Central memory CD8-positive, alpha-beta T cell (primary cell): ENCODE data around the gene SORCS2.

ENCODE experiments used
- ATAC-seq: fragments of 150-1000 bp; cut with Tn5 transposase; replicated peaks from 2 replicates; pipeline ENCODE4 v1.10.0; 2022; ENCODE audit warnings: mild to moderate bottlenecking, moderate FRiP score, moderate number of reproducible peaks; ENCODE audit not compliant: poor library complexity, severe bottlenecking; ENCODE audit errors: extremely low read depth
- DNase-seq, 2 donors: peaks; one replicate each; pipeline ENCODE4 v3.0.0; 2021; ENCODE audit warnings: low spot score in 2 of 2
- H3K27ac Mint-ChIP-seq: one replicate; pipeline ENCODE4 v1.8.0; 2022; ENCODE audit warnings: low read depth, mild to moderate bottlenecking, moderate library complexity, mixed read lengths
- H3K27me3 Mint-ChIP-seq: one replicate; pipeline ENCODE4 v1.8.0; 2022; ENCODE audit warnings: mixed read lengths
- H3K36me3 Mint-ChIP-seq: one replicate; pipeline ENCODE4 v1.8.0; 2022; ENCODE audit warnings: mild to moderate bottlenecking, moderate library complexity, mixed read lengths; ENCODE audit not compliant: insufficient read depth
- H3K4me1 Mint-ChIP-seq: one replicate; pipeline ENCODE4 v1.8.0; 2022; ENCODE audit warnings: mixed read lengths
- H3K4me3 Mint-ChIP-seq: one replicate; pipeline ENCODE4 v1.8.0; 2022; ENCODE audit warnings: mild to moderate bottlenecking, moderate library complexity, mixed read lengths
- H3K9me3 Mint-ChIP-seq: one replicate; pipeline ENCODE4 v1.8.0; 2022; ENCODE audit warnings: mixed read lengths

SORCS2 gene

DNA sequence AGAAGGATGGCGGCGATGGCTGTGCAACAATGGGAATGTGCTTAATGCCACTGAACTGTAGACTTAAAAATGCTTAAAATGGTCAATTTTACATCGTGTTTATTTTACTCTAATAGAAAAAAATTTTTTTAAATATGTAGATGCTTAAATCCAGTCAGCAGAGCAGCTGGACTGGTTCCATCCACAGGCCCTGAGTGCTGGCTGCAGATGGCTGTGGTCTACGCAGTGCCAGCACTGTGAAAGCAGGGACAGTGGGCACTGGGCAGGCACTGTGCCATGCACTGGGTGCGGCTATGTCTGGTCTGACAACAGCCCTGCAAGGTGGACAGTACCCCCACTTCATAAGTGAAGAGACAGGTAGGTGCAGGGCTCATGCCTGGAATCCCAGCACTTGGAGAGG, 572.1 kb downstream of the SORCS2 start:
- Mint-ChIP-seq H3K36me3 (peaks cover 8% of the 10 kb centered on the region), H3K9me3 (no peaks in the 10 kb centered on the region), H3K27ac (no peak overlapping the region), H3K4me3 (no peak overlapping the region), H3K4me1 (peaks cover 8% of the 10 kb centered on the region), H3K27me3 (no peaks in the 10 kb centered on the region)
- no peak for ATAC-seq
- DNase-seq: no peak

- Mint-ChIP-seq H3K36me3 (peaks cover 8% of the 10 kb centered on the region), H3K27ac (no peak overlapping the region), H3K9me3 (no peaks in the 10 kb centered on the region), H3K4me3 (no peak overlapping the region), H3K27me3 (no peaks in the 10 kb centered on the region), H3K4me1 (peaks cover 9% of the 10 kb centered on the region)
- ATAC-seq: no peak
- DNase-seq: no peak
Observed at GRCh38 chr4:7765666-7766065, 573.3 kb downstream of the SORCS2 start.

GRCh38 chr4:7766086-7766485, 573.7 kb downstream of the SORCS2 start:
- H3K4me3 Mint-ChIP-seq: no peak overlapping the region
- no peaks in the 10 kb centered on the region for H3K27me3 Mint-ChIP-seq
- peaks cover 13% of the 10 kb centered on the region for H3K4me1 Mint-ChIP-seq
- DNase-seq (no peak), ATAC-seq (no peak)
- H3K36me3 Mint-ChIP-seq: peaks cover 8% of the 10 kb centered on the region
- no peaks in the 10 kb centered on the region for H3K9me3 Mint-ChIP-seq
- no peak overlapping the region for H3K27ac Mint-ChIP-seq

DNA sequence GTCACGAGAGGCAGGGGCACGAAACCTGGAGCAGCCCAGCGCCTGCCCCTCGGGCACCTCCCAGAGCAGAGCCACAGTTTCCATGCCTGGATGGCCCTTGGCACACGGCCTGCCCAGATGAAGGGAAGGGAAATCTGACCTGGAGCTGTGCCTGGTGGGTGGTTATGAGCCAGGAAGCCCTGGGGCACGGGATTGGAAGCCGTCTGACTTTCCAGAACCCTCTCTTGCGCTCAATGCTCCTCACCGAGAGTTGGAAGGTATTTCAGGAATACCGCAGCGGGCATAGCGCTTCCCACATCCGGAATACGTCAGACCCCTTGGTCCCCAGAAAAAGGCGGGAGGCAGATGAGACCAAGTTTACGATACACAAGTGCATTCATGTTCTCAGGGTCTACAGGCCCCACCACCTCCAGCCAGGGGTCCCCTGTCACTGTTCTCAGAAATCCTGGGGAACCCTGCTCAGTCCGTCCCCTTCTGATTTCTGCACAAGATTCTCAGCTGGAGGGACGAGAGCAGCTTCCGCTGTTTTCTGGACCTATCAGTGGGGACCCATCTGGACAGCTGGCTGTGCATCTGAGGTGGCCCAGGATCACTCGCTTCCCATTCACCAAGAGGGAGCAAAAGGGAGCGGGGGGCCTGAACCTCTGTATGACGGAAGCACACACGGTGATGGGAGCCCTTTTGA, 574.5 kb downstream of the SORCS2 start:
- Mint-ChIP-seq H3K27ac (no peak overlapping the region), H3K4me3 (no peak overlapping the region), H3K36me3 (peaks cover 12% of the 10 kb centered on the region), H3K4me1 (peaks cover 20% of the 10 kb centered on the region), H3K27me3 (no peaks in the 10 kb centered on the region), H3K9me3 (no peaks in the 10 kb centered on the region)
- no peak for ATAC-seq
- no peak for DNase-seq

GRCh38 chr4:7767526-7767925, 575.2 kb downstream of the SORCS2 start:
- peaks cover 24% of the 10 kb centered on the region for H3K4me1 Mint-ChIP-seq
- no peaks in the 10 kb centered on the region for H3K9me3 Mint-ChIP-seq
- H3K36me3 Mint-ChIP-seq: peaks cover 13% of the 10 kb centered on the region
- DNase-seq (no peak), ATAC-seq (no peak)
- H3K27ac Mint-ChIP-seq: no peak overlapping the region
- no peak overlapping the region for H3K4me3 Mint-ChIP-seq
- no peaks in the 10 kb centered on the region for H3K27me3 Mint-ChIP-seq

- no peak overlapping the region for H3K27ac Mint-ChIP-seq
- no peak overlapping the region for H3K4me3 Mint-ChIP-seq
- H3K36me3 Mint-ChIP-seq: peaks cover 15% of the 10 kb centered on the region
- no peaks in the 10 kb centered on the region for H3K9me3 Mint-ChIP-seq
- no peak for ATAC-seq
- no peak for DNase-seq
- H3K27me3 Mint-ChIP-seq: no peaks in the 10 kb centered on the region
- H3K4me1 Mint-ChIP-seq: peaks cover 24% of the 10 kb centered on the region
Observed at GRCh38 chr4:7767966-7768365, 575.6 kb downstream of the SORCS2 start.

GRCh38 chr4:7768736-7769135, 576.4 kb downstream of the SORCS2 start:
- no peak for ATAC-seq
- Mint-ChIP-seq H3K9me3 (no peaks in the 10 kb centered on the region), H3K36me3 (peaks cover 16% of the 10 kb centered on the region), H3K27ac (no peak overlapping the region), H3K4me1 (peaks cover 24% of the 10 kb centered on the region), H3K27me3 (no peaks in the 10 kb centered on the region), H3K4me3 (no peak overlapping the region)
- DNase-seq: no peak

DNA sequence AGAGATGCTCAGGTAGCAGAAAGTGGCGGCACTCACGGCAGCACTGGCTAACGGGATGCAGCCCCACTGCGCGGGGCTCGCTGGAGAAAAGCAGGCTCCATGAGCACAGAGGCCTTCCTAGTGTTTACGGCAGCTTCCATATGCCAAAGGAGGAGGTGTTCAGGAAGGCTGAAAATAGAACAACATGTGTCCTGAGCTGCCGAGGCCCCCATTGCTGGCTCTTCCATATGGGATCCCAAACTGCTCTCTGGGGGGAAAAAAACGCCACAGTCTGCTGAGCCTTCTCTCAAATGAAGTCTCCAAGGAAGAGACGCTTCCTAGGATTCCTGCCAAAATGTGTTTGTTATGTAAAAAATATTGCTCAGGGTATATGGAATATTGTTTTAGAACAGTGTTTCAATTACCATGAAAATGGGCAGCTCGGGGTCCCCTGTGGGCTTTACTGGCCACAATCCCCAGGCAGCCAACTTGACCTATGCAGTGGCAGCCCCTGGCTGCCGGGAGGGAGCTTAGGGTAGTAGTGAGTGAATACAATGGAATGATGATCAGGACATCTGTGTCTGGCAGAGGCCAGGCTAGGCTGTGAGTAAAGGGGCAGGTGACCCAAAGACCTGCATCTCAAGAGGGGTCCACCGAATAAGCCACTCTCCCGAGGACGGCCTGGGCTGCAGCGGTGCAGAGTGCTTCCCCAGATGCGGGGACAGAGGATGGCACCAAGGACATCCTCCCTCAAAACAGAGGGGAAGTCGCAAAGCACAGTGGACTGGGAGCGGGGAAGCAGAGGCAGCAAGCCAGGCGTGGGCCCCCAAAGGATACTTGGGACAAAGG, 577.3 kb downstream of the SORCS2 start:
- peak overlapping the region; percentile 73 for H3K27ac Mint-ChIP-seq
- no peaks in the 10 kb centered on the region for H3K27me3 Mint-ChIP-seq

GRCh38 chr4:7770224-7771050, 578.1 kb downstream of the SORCS2 start:
- no peak for DNase-seq
- Mint-ChIP-seq H3K27ac (peak overlapping the region; percentile 73), H3K4me1 (peaks cover 24% of the 10 kb centered on the region), H3K27me3 (no peaks in the 10 kb centered on the region), H3K4me3 (no peak overlapping the region), H3K36me3 (peaks cover 18% of the 10 kb centered on the region), H3K9me3 (no peaks in the 10 kb centered on the region)
- no peak for ATAC-seq

More for the DNA sequence above, 577.3 kb downstream of the SORCS2 start:
- H3K9me3 Mint-ChIP-seq: no peaks in the 10 kb centered on the region
- no peak for DNase-seq
- ATAC-seq: no peak
- no peak overlapping the region for H3K4me3 Mint-ChIP-seq
- H3K36me3 Mint-ChIP-seq: peaks cover 18% of the 10 kb centered on the region
- peaks cover 24% of the 10 kb centered on the region for H3K4me1 Mint-ChIP-seq

GRCh38 chr4:7771056-7771455, 578.7 kb downstream of the SORCS2 start:
- H3K36me3 Mint-ChIP-seq: peaks cover 18% of the 10 kb centered on the region
- H3K4me3 Mint-ChIP-seq: no peak overlapping the region
- H3K9me3 Mint-ChIP-seq: no peaks in the 10 kb centered on the region
- H3K4me1 Mint-ChIP-seq: peaks cover 24% of the 10 kb centered on the region
- H3K27me3 Mint-ChIP-seq: no peaks in the 10 kb centered on the region
- ATAC-seq (peak; percentile 46), DNase-seq (no peak)
- peak overlapping the region; percentile 24 for H3K27ac Mint-ChIP-seq

DNA sequence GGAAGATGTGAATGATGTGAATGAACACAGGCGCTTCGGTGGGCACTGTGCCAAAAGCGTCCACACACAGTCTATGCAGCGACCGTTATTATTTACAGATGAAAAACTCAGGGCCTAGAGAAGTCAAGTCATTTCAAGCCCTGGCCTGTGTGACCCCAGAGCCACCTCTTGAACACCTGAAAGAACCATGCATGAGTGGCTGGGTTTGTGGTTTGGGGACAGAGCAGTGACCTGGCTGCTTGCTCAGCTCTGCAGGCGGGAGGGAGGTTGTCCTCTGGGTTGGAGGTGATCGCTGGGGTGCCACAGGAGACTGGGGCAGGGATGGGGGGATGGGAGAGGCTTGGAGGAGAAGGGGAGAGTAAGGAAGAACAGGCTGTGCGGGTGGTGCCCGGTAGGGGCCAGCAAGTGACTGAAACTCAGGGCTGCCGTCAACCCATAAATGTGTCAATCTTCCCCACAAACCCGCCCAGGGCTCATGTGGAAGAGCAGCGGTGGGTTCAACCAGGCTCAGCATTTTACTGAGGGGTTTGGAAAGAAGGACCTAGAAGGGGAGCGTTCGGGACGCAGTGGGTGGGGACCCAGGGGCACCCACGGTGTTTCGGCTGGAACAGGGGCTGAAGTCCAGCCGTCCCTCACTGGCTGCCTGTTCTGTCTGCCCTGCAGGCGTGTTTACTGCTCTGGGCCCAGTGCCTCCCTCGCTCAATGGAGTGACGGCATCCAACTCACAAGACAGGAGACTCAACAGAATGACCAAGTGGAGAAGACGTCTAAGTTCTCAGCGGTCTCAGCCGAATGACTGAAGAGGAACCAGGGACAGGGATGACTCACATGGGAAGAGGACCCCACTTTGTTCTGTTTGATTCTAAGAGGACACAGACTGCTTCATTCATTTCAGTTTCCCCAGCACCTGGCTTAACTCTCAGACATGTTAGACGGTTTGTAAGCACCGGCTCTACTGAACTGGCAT, 579.5 kb downstream of the SORCS2 start:
- no peak for ATAC-seq
- H3K36me3 Mint-ChIP-seq: peaks cover 18% of the 10 kb centered on the region

More for the DNA sequence above, 579.5 kb downstream of the SORCS2 start:
- Mint-ChIP-seq H3K9me3 (no peaks in the 10 kb centered on the region), H3K27ac (no peak overlapping the region), H3K4me3 (no peak overlapping the region), H3K27me3 (no peaks in the 10 kb centered on the region), H3K4me1 (peaks cover 24% of the 10 kb centered on the region)
- no peak for DNase-seq
